Loucy (cell line): Measurements from ENCODE around the gene ZMPSTE24.
A peak's percentile ranks its signal among the peaks of the same experiment; 100 is the strongest.

Experiments used
- H2AFZ ChIP-seq: fragments of 200-600 bp; sonication (generic); 2 replicates; pipeline ENCODE4 v1.6.0; 2016; ENCODE audit warnings: antibody characterized with exemption, mild to moderate bottlenecking, low read length, moderate library complexity
- H3F3A ChIP-seq: fragments of 200-600 bp; 2 replicates; pipeline ENCODE4 v1.6.0; 2016; ENCODE audit warnings: antibody characterized with exemption, low read depth, mild to moderate bottlenecking
- H3K27me3 ChIP-seq: fragments of 200-600 bp; sonication (generic); 2 replicates; pipeline ENCODE4 v1.6.1; 2014; ENCODE audit warnings: low read length, mild to moderate bottlenecking; ENCODE audit not compliant: insufficient read depth, poor library complexity, severe bottlenecking
- H3K36me3 ChIP-seq: fragments of 200-600 bp; sonication (generic); 2 replicates; pipeline ENCODE4 v1.6.1; 2016; ENCODE audit warnings: low read length; ENCODE audit not compliant: insufficient read depth
- H3K4me1 ChIP-seq: fragments of 200-600 bp; sonication (generic); 2 replicates; pipeline ENCODE4 v1.5.1; 2014; ENCODE audit warnings: low read length, mild to moderate bottlenecking; ENCODE audit not compliant: insufficient read depth, poor library complexity, severe bottlenecking
- H3K4me2 ChIP-seq: fragments of 200-600 bp; sonication (generic); 2 replicates; pipeline ENCODE4 v1.6.0; 2014; ENCODE audit warnings: antibody characterized with exemption, low read length, low read depth, mild to moderate bottlenecking; ENCODE audit not compliant: poor library complexity, severe bottlenecking
- H3K4me3 ChIP-seq: fragments of 200-600 bp; sonication (generic); 2 replicates; pipeline ENCODE4 v1.5.1; 2014; ENCODE audit warnings: low read length, mild to moderate bottlenecking, mixed read lengths; ENCODE audit not compliant: poor library complexity, severe bottlenecking
- H3K79me2 ChIP-seq: fragments of 200-600 bp; sonication (generic); 2 replicates; pipeline ENCODE4 v1.6.1; 2014; ENCODE audit warnings: low read length; ENCODE audit not compliant: insufficient read depth
- H3K9ac ChIP-seq: fragments of 200-600 bp; sonication (generic); 2 replicates; pipeline ENCODE4 v1.6.0; 2014; ENCODE audit warnings: mild to moderate bottlenecking, low read depth, low read length, moderate library complexity; ENCODE audit not compliant: poor library complexity, severe bottlenecking
- H3K9me2 ChIP-seq: fragments of 200-600 bp; sonication (generic); replicated peaks from 2 replicates; pipeline ENCODE4 v1.6.1; 2016; ENCODE audit warnings: low read depth, low read length, mixed read lengths
- H3K9me3 ChIP-seq: fragments of 200-600 bp; sonication (generic); 2 replicates; pipeline ENCODE4 v1.6.1; 2014; ENCODE audit warnings: mild to moderate bottlenecking, antibody characterized with exemption, low read length, low read depth; ENCODE audit not compliant: insufficient read depth
- H4K20me1 ChIP-seq: fragments of 200-600 bp; sonication (generic); 2 replicates; pipeline ENCODE4 v1.6.0; 2014; ENCODE audit warnings: antibody characterized with exemption, low read length, mild to moderate bottlenecking; ENCODE audit not compliant: insufficient read depth, poor library complexity, severe bottlenecking
- CTCF ChIP-seq: fragments of 200-600 bp; sonication (generic); conservative IDR thresholded peaks from 2 replicates; pipeline ENCODE4 v1.5.1; 2014; ENCODE audit warnings: mild to moderate bottlenecking, antibody characterized with exemption, low read length
- EZH2phosphoT487 ChIP-seq: fragments of 200-600 bp; IDR thresholded peaks from 2 replicates; pipeline ENCODE4 v1.6.1; 2018; ENCODE audit warnings: antibody characterized with exemption, mild to moderate bottlenecking, moderate library complexity, borderline replicate concordance

ZMPSTE24 gene

GRCh38 chr1:40310129-40310461 lies 52.1 kb downstream of the ZMPSTE24 start:
- Histone ChIP-seq H2AFZ (no peak overlapping the region), H3K27me3 (no peaks in the 10 kb centered on the region), H3K4me2 (no peak overlapping the region), H3K4me3 (no peak overlapping the region), H3F3A (no peaks in the 10 kb centered on the region), H3K9ac (no peak overlapping the region), H3K9me3 (no peaks in the 10 kb centered on the region), H3K36me3 (no peaks in the 10 kb centered on the region), H4K20me1 (no peaks in the 10 kb centered on the region), H3K9me2 (no peaks in the 10 kb centered on the region), H3K79me2 (no peaks in the 10 kb centered on the region), H3K4me1 (peaks cover 25% of the 10 kb centered on the region)
- no peak for TF ChIP-seq CTCF
- TF ChIP-seq EZH2phosphoT487, result no peak

DNA sequence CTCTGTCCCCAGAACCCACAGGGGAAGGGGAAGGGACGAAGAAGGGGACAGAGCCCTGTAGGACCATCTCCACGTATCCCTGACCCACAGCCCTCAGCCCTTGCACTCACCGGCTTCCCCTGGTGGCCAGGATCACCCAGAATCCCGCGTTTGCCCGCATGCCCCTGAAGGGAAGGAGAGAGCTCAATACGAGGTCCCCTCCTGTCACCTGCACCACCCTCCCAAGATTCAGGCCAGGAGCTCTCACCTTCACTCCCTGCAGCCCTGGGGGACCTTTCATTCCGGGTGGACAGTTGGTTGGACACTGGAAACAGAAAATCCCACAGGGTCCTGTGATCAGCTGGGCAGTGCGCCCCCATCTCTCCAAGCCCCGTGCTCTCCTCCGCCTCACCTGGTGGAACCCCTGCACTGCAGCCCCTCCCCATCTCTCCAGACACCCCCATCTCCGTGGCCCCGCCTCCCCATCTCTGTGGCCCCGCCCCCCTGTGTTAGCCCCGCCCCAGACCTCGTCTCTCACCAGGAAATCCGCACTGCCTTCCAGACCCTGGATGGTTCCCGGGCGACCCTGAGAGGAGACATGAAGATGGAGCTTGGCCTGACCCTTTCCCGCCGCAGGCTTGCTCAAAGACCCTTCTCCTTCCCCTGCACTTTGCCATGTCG lies 53.1 kb downstream of the ZMPSTE24 start:
- Histone ChIP-seq H3K4me3 (no peak overlapping the region), H3K79me2 (no peaks in the 10 kb centered on the region), H3K9me3 (no peaks in the 10 kb centered on the region), H3K27me3 (no peaks in the 10 kb centered on the region), H3K4me2 (no peak overlapping the region), H2AFZ (no peak overlapping the region), H3K9me2 (no peaks in the 10 kb centered on the region), H3K36me3 (no peaks in the 10 kb centered on the region), H3F3A (no peaks in the 10 kb centered on the region), H3K9ac (no peak overlapping the region), H4K20me1 (no peaks in the 10 kb centered on the region), H3K4me1 (peaks cover 26% of the 10 kb centered on the region)
- TF ChIP-seq CTCF (peak; percentile 33; the same call in 1 of the 2 replicates), EZH2phosphoT487 (no peak)

DNA sequence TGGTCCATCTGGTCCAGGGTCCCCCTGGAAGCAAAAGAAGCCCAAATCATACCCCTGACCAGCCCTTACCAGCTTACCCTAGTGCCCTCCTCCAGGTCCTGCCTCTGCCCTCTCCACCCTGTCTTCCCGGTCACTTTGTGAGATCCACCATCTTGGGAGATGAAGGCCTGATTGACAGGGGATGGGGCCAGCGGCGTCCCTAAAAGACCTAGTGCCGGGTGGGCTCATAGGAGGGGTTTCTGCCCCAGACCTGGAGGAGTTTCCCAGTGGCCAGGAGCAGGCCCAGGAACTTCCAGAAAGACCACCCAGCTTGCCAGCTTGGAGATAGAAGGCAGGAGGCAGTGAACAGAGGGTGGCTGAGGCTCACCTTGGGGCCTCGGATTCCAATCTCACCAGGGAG lies 53.7 kb downstream of the ZMPSTE24 start:
- Histone ChIP-seq H3K36me3 (no peaks in the 10 kb centered on the region), H3K4me3 (no peak overlapping the region), H3K4me1 (peaks cover 26% of the 10 kb centered on the region), H3F3A (no peaks in the 10 kb centered on the region), H3K9ac (no peak overlapping the region), H2AFZ (no peak overlapping the region), H3K4me2 (no peak overlapping the region), H3K79me2 (no peaks in the 10 kb centered on the region), H3K9me2 (no peaks in the 10 kb centered on the region), H3K9me3 (no peaks in the 10 kb centered on the region), H3K27me3 (no peaks in the 10 kb centered on the region), H4K20me1 (no peaks in the 10 kb centered on the region)
- TF ChIP-seq CTCF (no peak), EZH2phosphoT487 (no peak)
